Upper lobe of left lung (tissue), 4 donors: ENCODE data around the gene TMEM14A.

ENCODE experiments used
- CTCF ChIP-seq, 6 experiments: fragments of 450-650 bp in 4 of 6; fragments of 200-600 bp in 2 of 6; sonication (generic) in 2 of 6; IDR thresholded peaks; one replicate each; pipeline ENCODE4 v1.5.1; 2016 to 2019; ENCODE audit warnings: antibody characterized with exemption in 6 of 6
- POLR2A ChIP-seq, 4 donors: fragments of 450-650 bp; IDR thresholded peaks; one replicate each; pipeline ENCODE4 v1.5.1; 2016 to 2017; ENCODE audit warnings: antibody characterized with exemption in 4 of 4, mild to moderate bottlenecking in 2 of 4
- POLR2AphosphoS5 ChIP-seq, 2 donors: sonication (generic); formaldehyde crosslinking; IDR thresholded peaks; one replicate each; pipeline ENCODE4 v1.5.1; 2017; ENCODE audit warnings: antibody characterized with exemption in 2 of 2

GRCh38 chr6:52644253-52644652 is 26.7 kb upstream of the TMEM14A start:
- no peak for TF ChIP-seq POLR2AphosphoS5 (IDR thresholded peaks at IDR 0.05)
- no peak for TF ChIP-seq POLR2A (IDR thresholded peaks at IDR 0.05)
- no peak for TF ChIP-seq CTCF (IDR thresholded peaks at IDR 0.05)
